Loucy (cell line): ENCODE results near the gene HOXD8.

Experiments used
- CTCF ChIP-seq: fragments of 200-600 bp; sonication (generic); conservative IDR thresholded peaks from 2 replicates; pipeline ENCODE4 v1.5.1; 2014; ENCODE audit warnings: mild to moderate bottlenecking, antibody characterized with exemption, low read length
- EZH2phosphoT487 ChIP-seq: fragments of 200-600 bp; IDR thresholded peaks from 2 replicates; pipeline ENCODE4 v1.6.1; 2018; ENCODE audit warnings: antibody characterized with exemption, mild to moderate bottlenecking, moderate library complexity, borderline replicate concordance

- TF ChIP-seq CTCF (no peak), EZH2phosphoT487 (no peak)
Measured at GRCh38 chr2:176109946-176110345, 19.6 kb upstream of the HOXD8 start.
